ENCODE data around the gene GPR17.

GPR17 gene

DNA sequence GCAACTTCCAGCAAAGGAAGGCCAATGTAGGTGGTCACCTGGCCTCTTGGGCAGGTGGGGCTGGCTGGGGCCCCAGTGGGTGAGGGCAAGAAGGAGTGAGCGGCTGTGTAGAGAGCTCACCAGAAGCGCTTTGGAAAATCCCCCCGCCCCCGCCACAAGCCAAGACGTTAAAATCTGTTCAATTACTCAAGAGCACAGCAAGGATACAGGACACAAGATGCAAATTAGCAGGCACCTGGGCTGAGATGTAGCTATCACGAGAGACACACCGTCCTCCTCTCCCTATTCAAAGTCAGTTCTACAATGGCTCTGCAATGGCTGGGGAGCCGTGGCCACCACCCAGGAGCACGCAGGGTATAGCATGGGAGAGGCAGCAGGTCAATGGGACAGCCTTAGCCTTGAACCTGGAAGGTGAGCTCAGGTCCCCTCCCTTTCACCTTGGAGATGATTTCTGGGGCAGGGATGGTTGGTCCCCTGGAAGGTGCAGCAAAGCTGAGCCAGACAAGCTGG is 38.5 kb upstream of the GPR17 start:
- Histone ChIP-seq H3K27ac (no peak overlapping the region), H3K4me3 (ENCODE audit: low read depth in 1 of 2, low read length in 1 of 2) (no peak overlapping the region), H3K36me3 (peaks cover 22% of the 10 kb centered on the region), H3K4me1 (ENCODE audit: control insufficient read depth in 1 of 2, insufficient read depth in 1 of 2, low read depth in 1 of 2, low read length in 1 of 2) (no peaks in the 10 kb centered on the region), H3K9me3 (no peaks in the 10 kb centered on the region), H3K27me3 (no peaks in the 10 kb centered on the region)
- TF ChIP-seq CTCF (IDR thresholded peaks at IDR 0.05) = no peak

DNA sequence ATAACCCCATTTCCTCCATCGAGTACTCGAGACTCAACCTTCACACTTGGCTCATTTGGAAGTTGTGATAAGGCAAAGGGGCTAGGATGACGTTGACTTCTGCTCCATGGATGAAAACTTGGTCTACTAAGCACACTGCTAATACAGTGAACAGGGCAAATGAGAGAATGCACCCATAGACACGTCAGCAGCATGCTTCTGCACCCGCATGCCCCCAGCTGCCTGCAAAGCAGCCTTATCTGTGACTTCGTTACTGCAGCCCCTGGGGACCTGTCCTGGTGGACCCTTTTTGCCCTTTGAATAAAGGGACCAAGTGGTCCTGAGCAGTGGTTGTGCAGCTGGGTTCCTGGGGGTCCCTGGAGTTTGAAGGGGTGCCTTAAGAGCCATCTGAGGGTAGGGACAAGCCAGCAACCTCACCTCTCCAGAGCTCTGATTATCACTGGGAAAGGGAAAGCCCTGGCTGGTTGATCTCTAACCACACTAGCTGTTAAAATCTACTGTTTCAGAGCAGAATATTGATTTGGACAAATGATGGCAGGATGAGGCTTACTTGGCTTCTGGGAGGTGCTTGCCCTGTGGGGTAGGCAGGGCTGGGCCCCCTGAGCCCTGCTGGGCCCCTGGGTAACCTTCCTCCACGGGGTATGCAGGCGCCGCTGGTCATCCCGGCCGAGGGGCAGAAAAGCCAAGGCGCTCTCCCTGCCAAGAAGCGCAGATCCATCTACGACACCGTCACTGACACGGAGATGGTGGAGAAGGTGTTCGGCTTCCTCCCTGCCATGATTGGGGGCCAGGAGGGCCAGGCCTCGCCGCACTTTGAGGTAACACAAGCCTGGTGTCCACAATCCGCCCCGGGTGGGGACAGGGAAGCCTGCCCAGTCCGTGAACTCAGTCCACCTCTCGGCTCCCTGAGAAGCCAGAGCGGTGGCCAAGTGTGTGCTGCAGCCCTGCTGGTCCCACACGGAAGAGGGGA is 37.6 kb upstream of the GPR17 start:
- TF ChIP-seq CTCF (IDR thresholded peaks at IDR 0.05) = no peak
- Histone ChIP-seq H3K36me3 (peaks cover 22% of the 10 kb centered on the region), H3K4me3 (ENCODE audit: low read depth in 1 of 2, low read length in 1 of 2) (no peak overlapping the region), H3K9me3 (no peaks in the 10 kb centered on the region), H3K27me3 (no peaks in the 10 kb centered on the region), H3K27ac (no peak overlapping the region), H3K4me1 (ENCODE audit: control insufficient read depth in 1 of 2, insufficient read depth in 1 of 2, low read depth in 1 of 2, low read length in 1 of 2) (no peaks in the 10 kb centered on the region)

DNA sequence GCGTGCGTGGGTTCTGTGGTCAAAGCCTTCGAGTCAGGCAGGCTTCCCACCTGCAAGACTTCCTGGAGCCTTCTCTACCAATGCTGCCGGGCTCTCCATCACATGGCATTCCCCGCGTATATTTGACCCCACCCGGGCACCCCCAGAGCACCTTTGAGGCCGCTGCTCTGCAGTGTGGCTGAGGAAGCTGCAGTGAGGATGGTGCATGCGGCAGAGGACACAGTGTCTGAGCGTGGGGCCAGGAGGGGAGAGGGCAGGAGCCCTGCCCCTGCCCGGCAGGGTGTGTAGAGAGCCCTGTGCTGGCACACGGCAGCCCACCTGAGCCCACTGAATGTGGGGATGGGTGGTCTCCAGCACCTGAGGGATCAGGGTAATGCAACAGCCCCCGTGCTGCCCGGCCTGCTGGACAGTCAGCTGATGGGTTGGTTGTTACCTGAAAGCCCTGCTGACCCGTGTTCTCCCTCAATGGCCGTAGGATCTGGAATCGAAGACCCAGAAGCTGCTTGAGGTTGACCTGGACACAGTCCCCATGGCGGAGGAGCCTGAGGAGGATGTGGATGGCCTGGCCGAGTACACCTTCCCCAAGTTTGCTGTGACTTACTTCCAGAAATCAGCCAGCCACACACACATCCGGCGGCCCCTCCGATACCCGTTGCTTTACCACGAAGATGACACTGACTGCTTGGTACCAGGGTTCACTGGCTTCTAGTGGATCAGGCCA is 36.8 kb upstream of the GPR17 start:
- Histone ChIP-seq H3K27me3 (no peaks in the 10 kb centered on the region), H3K4me1 (ENCODE audit: control insufficient read depth in 1 of 2, insufficient read depth in 1 of 2, low read depth in 1 of 2, low read length in 1 of 2) (no peaks in the 10 kb centered on the region), H3K36me3 (peaks cover 22% of the 10 kb centered on the region), H3K4me3 (ENCODE audit: low read depth in 1 of 2, low read length in 1 of 2) (no peak overlapping the region), H3K27ac (no peak overlapping the region), H3K9me3 (no peaks in the 10 kb centered on the region)
- no peak for TF ChIP-seq CTCF (IDR thresholded peaks at IDR 0.05)

DNA sequence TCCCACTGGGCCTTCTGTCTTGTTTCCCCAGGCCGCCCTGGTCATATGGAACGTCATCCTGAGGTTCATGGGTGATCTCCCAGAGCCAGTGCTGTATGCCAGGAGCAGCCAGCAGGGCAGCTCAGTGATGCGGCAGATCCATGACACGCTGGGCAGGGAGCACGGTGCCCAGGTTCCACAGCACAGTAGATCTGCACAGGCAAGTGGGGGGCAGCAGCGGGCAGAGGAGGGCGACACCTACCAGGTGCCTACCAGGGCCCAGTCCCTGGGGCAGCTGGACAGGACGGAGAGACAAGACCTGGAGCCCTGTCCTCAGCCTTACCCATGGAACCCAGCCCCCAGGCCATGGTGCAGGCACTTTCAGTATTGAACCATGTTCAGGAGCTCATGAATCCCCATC is 36.1 kb upstream of the GPR17 start:
- Histone ChIP-seq H3K27ac (no peak overlapping the region), H3K36me3 (peaks cover 22% of the 10 kb centered on the region), H3K4me1 (ENCODE audit: control insufficient read depth in 1 of 2, insufficient read depth in 1 of 2, low read depth in 1 of 2, low read length in 1 of 2) (no peaks in the 10 kb centered on the region), H3K9me3 (no peaks in the 10 kb centered on the region), H3K4me3 (ENCODE audit: low read depth in 1 of 2, low read length in 1 of 2) (no peak overlapping the region), H3K27me3 (no peaks in the 10 kb centered on the region)
- no peak for TF ChIP-seq CTCF (IDR thresholded peaks at IDR 0.05)

DNA sequence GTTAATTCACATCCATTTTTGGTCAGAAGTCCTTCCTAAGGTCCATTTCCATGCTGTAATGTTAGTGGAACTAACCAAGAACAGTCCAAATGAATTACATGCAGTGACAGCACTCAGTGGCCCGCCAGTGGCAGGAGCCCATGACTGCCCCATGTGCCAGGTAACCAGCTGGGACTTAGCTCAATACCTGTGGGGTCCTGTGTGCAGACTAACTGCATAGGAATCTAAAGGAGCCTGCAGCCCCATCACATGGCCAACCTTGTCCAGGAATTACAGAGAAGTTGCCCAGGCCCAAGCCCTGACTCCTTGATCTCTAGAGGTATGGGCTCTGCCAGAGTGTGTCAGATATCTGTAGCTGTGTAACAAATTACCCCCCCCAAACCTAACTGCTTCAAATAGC is 35.4 kb upstream of the GPR17 start:
- no peak overlapping the region for H3K27ac ChIP-seq
- no peak overlapping the region for H3K4me3 ChIP-seq (ENCODE audit: low read depth in 1 of 2, low read length in 1 of 2)
- H3K9me3 ChIP-seq = no peaks in the 10 kb centered on the region
- H3K4me1 ChIP-seq (ENCODE audit: control insufficient read depth in 1 of 2, insufficient read depth in 1 of 2, low read depth in 1 of 2, low read length in 1 of 2) = no peaks in the 10 kb centered on the region
- no peak for TF ChIP-seq CTCF (IDR thresholded peaks at IDR 0.05)
- H3K36me3 ChIP-seq = peaks cover 22% of the 10 kb centered on the region
- no peaks in the 10 kb centered on the region for H3K27me3 ChIP-seq
